Hematopoietic multipotent progenitor cell treated with erythropoietin and hydrocortisone succinate and interleukin-3 and kit ligand, for 15 days (in vitro differentiated cells): ENCODE results near the gene DHX35.
"Not testable (repeated sequence)": the region's sequence is repeated elsewhere in the genome, so short reads cannot be mapped to it uniquely, and the experiment has no call there.

Experiments used
- DNase-seq: peaks from one replicate; pipeline ENCODE4 v3.0.0-alpha.2; 2015; ENCODE audit warnings: low spot score

DHX35 gene

DNA sequence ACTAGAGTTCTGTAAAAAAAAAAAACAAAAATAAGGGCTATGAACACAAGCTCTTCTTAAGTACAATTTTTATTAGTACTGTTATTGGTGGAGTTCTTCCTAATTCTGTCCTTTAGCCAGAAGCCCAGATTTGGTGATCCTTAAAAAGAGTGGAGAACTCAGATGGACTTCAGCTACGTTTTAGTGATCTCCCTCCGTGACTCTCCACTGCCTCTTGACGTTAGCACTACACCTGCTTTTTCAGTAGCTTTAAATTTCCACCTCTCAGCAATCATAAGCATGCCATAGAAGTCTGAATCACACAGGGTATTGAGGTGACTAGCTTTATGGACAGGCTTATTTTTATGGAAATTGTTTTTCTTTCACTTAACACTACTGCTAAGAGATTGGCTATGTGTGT lies 17.7 kb downstream of the DHX35 start:
- DNase-seq: no peak

DNA sequence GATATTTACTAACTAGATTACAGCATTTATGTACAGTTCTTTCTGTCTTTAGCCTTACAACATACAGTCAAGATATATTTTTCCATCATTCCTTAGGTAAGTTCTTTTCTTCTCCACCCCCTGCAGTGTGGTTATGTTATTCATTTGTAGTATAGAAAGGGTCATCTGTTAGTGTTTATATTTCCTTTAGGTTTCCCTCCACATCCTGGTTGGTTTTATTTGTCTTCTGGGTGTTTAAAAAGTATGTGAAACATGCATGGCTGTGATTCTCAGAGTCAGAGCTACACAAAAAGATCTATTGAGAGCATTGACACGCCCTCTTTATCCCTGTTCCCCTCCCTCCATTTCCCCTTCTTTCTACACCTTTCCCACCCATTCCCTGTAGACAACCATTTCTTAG lies 20.1 kb downstream of the DHX35 start:
- no peak for DNase-seq

- DNase-seq: no peak
Observed at GRCh38 chr20:38985060-38985459, 22.9 kb downstream of the DHX35 start.

GRCh38 chr20:38985603-38986170 lies 23.5 kb downstream of the DHX35 start:
- no peak for DNase-seq

- no peak for DNase-seq
Observed at GRCh38 chr20:38986663-38987062, 24.5 kb downstream of the DHX35 start.

DNA sequence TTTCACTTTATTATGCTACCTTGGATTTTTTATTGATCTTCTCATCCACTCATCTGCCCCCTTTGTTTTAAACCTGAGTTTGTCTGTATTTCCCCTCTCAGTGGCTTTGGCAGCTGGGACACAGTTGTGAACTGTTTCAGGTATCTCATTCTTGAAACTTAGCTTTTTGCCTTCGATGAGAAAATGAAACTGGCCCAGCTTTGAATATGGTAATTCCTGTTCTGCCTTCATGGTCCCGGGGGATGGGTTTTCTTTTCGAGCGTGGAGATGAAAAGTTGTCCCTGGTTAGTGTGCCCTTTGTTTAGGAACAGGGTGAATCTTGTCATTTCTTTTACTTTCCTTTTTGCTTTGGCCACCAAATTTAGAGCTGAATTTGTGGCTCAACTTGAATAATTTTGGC lies 25.6 kb downstream of the DHX35 start:
- no peak for DNase-seq

DNA sequence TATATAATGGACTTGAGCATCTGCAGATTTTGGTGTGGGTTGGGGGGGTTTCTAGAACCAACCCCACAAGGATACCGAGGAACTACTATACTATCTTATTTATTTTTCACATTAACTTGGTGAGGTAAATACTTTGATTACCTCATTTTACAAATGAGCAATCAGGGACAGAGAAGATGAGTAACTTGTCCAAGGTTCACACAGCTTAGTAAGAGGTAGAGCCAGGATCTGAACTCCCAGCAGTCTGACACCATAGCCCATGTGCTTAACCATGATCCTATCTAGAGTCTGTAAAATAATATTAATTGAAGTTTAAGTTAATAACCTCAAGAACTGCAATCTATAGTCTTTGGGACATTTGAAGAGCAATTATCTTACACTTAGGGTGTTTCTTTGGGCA lies 28.6 kb downstream of the DHX35 start:
- no peak for DNase-seq

GRCh38 chr20:38991814-38992704 lies 29.9 kb downstream of the DHX35 start:
- no peak for DNase-seq

DNA sequence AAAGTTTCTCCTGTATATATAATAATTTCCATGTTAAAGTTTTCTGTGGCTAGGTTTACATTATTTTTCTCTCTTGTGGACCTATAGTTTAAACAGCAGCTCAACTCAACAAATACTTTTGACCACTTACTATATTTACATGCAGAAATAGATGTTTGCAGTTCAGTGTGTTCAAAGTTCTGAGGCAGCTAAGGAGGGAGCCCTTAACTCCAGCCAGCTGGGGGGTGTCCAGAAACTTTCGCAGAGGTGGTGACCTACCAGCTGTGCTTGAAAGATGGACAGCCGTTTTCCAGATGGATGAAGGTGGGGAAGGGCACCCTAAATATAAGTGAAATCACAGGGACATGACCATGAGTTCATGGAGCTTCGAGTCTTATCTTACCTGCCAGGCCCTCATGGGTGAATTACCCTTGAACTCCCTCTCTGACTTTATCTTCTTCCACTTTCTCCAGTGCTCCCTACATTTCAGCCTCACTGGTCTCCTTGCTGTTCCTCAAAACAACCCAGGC lies 33.4 kb downstream of the DHX35 start:
- DNase-seq: no peak

- DNase-seq: not testable (repeated sequence)
Observed at GRCh38 chr20:38996866-38997265, 34.7 kb downstream of the DHX35 start.

DNA sequence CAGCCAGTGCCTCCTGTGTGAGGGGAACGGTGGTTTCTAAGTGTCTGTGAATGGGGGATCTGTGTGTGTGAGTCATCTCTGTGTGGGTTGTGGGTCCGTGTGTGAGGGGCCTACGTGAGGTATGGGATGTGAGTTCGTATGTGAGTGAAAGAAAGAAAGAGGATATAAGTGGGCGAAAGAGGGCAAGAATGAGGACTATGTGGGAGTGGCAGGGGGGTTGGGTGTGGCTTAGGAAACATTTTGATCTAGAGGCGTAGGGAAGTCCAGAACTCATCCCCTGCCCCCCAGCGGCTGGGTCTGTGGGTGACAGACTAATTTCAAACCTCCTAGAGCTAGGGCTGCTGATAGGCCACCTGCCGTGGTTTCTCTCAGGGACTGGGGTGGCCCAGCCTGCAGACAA lies 35.5 kb downstream of the DHX35 start:
- peak; percentile 5 for DNase-seq

GRCh38 chr20:38999217-38999616 lies 37.1 kb downstream of the DHX35 start:
- no peak for DNase-seq

DNA sequence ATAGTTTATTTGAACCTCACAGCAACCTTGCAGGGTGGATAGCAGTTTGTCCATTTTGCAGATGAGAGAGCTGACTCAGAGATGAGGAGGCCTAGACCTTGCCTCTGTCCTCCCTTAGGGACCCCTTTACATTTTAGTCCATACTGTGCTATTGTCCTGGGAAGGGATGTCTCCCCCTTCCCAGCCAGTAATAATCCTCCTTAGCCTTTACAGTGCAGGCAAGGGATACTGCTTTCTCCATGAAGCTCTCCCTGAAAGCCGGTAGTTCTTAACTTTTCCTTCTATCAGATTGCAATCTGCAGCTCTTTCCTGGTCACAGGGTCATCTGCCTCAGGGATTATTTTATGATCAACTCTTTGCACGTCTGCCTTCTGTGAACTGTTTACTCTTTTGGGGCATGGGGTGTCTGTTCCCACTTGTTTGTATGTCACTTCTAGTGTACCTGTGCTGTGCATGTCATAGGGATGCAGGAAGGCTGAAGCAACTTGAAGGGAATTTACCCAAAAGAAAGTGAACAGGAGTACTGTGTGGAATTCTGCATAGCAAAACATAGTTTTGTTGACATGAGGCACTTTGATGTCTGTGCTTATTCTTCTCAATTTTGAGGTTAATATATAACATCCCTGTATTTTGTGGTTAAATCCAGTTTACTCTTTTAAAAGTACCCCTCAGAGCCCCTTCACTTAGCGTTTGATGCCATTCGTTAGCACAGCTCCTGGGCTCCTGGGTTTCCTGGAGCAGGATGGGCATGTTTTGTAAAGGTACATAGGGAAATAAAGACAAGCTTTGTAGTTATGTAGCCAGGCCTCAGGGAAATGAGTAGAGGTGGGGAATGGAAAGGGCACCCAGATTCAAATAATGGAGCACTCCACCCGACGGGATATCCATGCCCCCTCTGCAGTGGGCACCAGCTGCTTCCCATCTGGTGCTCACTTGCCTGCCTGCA lies 38.1 kb downstream of the DHX35 start:
- DNase-seq: no peak

- DNase-seq: peak; percentile 7
Observed at GRCh38 chr20:39004508-39004907, 42.4 kb downstream of the DHX35 start.

GRCh38 chr20:39009348-39009747 lies 47.2 kb downstream of the DHX35 start:
- DNase-seq: no peak

DNA sequence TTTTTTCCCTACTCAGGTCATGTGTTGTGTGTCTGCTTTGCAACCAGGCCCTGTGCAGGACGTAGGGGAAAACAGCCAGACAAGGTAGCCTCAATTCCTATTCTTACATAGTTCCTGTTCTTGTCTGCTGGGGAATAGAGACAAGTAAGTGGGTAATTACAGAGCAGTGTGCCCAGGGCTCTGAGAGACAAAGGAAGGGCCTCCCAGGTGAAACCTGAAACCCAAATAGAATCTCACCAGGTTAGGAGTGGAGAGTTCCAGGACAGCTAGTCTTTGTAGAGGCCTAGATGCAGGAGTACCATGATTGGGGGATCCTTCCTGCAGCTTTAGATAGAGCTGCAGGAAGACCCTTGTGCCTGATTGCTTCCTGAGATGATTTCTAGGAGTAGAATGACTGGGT lies 48.4 kb downstream of the DHX35 start:
- DNase-seq: no peak

DNA sequence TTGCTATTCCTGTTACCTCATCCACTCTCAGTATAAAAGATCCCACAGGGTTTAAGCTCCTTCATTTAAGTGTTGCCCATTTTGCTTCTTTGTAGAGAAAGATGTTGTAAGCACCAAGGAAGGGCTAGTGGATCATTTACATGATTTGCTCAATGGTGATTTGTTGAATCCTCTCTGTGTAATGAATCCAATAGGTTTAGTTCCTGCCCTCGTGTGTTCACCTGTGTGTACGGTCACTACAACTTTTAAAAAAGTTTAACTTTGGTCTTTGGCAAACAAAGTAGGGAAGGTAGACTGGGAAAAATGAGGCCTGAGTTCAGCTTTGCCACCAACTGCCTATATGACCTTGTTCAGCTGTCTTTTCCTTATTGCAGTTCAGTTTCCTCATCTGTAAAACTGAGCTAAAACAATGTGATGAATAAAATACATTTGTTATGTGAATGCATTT lies 51.5 kb downstream of the DHX35 start:
- no peak for DNase-seq

- DNase-seq: no peak
Observed at GRCh38 chr20:39016041-39016440, 53.9 kb downstream of the DHX35 start.

GRCh38 chr20:39016506-39016905 lies 54.4 kb downstream of the DHX35 start:
- DNase-seq: no peak

DNA sequence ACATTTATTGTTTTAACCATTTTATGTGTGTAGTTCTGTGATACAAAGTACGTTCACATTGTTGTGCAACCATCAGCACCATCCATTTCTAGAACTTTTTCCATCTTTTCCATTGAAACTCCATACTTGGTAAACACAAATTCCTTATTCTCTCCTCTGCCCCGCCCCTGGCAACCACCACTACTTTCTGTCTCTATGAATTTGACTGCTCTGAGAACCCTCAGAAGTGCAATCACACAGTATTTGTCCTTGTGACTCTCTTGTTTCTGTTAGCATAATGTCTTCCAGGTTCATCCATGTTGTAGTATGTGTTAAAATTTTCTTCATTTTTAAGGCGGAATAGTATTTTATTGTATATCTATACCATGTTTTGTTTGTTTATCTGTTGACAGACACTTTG lies 56.9 kb downstream of the DHX35 start:
- DNase-seq: no peak

GRCh38 chr20:39019805-39020325 lies 57.7 kb downstream of the DHX35 start:
- no peak for DNase-seq

- no peak for DNase-seq
Observed at GRCh38 chr20:39021748-39022147, 59.6 kb downstream of the DHX35 start.
